ENCODE measurements around the gene MON2.

Gene MON2

DNA sequence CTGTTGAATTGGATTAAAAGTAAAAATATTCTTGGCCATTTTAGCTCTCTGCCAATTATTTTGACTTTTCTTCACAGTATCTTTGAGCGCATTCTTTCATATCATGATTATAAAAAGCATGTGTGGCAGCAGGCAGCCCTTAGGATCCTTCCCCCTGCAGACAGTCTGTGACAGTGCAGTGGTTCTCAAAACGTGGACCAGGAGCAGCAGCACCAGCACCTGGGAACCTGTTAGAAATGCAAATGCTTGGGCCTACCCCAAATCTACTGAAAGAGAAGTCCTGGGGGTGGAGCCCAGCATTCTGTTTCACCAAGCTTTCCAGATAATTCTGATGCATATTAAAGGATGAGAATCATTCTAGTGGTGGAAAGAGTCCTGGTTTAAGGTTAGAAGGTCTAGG lies 155.6 kb downstream of the MON2 start:
- DNase-seq, result no peak

DNA sequence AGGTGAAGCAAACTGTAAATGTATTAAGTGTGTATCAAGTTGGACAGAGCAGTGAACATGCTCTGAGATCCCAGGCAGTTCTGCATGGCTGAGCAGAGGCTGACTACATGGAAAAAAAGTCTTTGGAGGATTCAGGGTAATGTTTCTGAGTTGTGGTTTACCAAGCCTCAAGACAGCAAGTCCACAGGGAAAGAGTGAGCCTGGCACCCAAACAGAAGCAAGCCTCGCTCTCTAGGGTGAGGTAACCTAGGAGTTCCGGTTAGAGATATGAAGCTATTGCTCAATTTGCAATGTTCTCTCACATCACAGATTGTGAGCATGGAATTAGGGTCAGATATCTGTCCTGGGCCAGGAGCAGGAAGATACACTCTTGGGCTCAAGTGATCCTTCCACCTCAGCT lies 158.6 kb downstream of the MON2 start:
- DNase-seq, result no peak

DNA sequence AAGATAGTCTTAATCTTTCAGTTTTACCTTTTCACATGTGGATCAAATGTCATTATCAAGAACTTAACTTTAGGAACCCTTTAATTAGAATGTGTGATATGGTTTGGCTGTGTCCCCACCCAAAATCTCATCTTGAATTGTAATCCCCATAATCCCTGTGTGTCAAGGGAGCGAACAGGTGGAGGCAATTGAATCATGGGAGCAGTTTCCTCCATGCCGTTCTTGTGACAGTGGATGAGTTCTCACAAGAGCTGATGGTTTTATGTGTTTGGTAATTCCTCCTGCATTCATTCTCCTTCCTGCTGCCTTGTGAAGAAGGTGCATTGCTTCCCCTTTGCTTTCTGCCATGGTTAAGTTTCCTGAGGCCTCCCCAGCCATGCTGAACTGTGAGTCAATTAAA lies 160.6 kb downstream of the MON2 start:
- DNase-seq, result no peak

GRCh38 chr12:62629413-62629812 lies 162.8 kb downstream of the MON2 start:
- no peak for DNase-seq

DNA sequence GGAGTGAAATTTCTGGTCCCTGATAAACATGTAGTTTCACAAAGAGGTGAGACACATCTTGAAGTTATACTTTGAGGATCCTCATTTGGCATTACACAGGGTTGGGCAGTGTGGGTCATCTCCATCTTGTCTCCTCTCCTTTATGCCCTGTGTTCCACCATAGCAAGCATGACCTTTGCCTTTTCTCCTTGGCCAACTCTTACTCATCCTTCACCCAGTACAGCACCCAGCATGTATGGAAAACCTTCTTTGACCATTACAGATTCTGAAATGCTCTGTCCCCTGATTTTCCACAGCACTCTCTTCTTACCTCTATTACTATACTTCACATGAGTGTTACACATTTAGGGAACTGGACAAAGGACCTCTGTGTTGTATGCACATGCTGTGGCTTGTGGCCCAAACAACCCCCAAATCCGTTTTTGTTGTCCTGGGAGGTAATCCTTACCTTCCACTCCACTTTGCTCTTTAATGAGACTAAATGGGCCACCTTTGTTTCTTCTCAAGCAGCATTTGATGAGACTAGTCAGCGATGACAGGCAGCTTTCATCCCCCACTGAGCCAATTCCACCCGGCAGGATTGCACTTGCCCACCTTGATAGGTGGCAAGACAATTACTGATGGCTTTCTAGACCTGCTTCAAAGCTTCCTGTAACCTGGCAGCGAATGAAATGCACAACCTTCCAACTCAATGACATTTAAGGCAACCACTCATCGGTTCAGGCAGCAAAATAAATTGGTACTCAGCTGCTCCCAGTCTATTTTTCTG lies 163.5 kb downstream of the MON2 start:
- DNase-seq, result no peak

DNA sequence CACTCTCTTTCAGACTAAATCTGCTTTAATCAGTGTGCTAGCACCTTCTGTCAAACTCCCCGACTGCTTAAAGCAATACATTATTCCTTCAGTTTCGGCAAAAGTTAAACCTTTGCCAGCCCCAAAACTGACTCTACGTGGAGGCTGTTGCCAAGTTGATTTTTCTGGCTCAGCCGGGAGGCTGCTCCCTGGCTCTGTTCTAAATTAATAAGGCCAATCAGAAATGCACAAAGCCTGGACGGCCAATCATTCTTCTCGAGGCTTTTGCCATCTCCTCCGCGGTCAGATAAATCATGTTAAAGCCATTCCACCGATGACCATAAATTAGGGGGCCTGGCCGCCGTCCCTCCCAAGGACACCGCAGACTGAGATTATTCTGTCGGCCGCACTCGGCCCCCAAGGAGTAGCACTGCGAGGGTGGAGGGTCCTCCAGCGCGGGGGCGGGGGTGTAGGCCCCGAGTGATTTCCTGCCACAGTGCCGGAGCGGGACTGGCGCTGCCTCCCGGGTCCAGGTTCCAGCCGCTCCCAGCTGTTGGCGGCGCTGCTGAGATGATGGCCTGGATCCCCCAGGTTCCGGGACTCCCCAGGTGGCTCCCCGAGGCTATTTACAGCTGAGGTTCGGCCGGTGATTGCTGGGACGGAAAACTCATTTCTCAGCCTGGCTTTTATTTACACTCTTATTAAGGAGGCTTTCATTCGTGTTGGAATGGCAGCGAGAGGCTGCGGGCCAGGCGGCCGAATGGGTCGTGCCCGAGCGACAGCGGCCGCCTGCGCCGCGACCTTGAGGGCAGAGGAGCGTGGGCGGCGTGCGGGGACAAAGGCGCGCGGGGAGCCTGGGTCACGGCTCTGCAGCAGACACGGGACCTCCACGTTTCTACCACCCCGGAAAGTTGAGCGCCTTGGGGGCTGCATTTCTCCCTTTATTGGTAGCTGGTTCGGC lies 165.1 kb downstream of the MON2 start:
- peak; percentile 67 for DNase-seq

GRCh38 chr12:62632411-62632918 lies 165.8 kb downstream of the MON2 start:
- peak; percentile 64 for DNase-seq

- DNase-seq, result no peak
Observed at GRCh38 chr12:62635649-62636048, 169.0 kb downstream of the MON2 start.

DNA sequence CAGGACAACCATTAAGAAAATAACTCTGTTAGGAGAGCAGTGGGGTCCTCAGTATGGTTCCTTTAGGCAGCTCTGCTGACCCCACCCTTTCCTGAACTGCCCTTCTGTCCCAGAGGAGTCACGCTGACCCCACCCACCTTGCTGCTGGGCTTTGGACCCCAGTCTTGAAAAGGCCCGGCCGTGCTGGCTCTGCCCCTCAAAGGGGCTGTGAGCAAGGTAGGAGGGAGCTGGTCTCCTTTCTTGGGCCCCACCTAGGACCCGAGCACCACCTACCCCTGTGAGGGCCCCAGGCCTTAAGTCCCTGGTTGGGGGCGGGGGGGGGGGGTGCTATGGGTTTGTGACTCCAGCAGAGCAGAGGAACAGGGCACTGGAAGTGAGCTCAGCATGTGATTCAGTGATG lies 171.1 kb downstream of the MON2 start:
- no peak for DNase-seq

- DNase-seq, result peak; percentile 74
Observed at GRCh38 chr12:62640910-62641448, 174.4 kb downstream of the MON2 start.

GRCh38 chr12:62642486-62642885 lies 175.9 kb downstream of the MON2 start:
- no peak for DNase-seq

DNA sequence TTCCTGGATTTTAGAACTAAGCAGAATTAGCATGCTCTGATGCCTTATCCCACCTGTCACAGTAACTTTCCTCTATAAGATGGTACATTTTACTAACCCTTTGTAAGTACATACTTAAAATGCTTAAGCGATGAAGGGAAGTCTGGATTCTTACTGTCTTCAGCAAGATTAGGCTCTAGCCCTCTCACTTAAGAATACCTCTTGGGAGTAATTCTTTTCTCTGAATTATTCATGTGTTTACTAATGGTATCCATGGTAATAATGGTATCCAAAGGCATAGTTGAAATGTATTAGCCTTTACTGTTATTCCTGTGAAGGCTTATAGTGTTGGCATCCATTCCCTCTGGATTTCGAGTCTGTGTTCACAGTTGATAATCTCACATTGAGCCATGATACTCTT lies 176.9 kb downstream of the MON2 start:
- DNase-seq, result no peak

GRCh38 chr12:62646566-62646965 lies 179.9 kb downstream of the MON2 start:
- DNase-seq, result no peak

DNA sequence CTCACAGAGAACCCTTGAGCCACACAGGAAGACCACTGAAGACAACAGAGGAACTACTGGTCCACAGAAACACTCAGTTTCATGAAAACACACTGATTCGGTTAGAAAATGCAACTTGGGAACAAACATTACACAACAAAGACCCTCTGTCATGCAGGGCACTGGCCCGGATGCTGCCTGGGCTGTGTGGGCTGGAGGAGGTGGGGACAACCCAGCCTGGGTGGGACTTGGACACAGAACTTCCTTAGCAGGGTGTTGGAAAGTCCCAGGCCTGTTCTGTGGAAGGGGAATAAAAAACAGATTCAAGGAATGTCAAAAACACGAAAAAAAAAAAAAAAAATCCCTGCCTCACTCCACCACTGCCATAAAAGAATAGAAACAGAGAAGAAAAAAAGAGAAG lies 181.0 kb downstream of the MON2 start:
- DNase-seq, result no peak

DNA sequence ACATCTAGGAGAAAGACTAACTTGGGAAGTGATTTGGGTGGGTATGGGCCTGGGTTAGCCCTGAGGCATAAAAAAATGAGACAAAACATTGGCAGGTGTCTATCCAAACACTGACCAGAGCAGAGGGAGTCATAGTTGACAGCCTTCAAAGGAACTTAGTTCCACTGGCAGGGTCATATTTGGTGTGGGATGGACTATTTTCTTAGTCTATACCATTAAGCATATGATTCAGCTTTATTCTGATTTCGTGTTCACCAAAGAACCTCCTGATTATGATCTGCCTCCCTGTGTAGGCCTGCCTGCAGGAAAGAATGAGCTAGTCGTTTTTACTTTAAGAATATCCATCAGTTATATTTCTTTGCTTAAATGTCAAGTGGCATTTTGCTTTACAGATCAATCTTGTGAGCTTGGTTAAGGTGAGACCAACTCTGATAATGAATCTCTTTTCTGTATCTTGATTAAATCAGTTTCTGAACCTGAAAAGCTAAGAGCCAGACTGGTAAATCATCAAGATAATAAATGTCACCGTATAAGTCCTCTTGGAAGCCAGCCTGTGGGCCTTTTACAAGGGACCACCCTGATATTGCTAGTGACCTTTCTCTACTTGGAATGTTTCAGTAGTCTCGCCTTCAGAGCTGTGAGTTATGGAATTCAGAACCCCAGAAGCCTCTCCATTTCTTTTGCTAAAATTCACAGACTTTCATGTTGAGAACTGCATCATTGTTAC lies 182.9 kb downstream of the MON2 start:
- no peak for DNase-seq
